Mesodermal cell (in vitro differentiated cells): ENCODE measurements around the gene SPG7.

ENCODE experiments used
- H3K27ac ChIP-seq: 2 replicates; pipeline ENCODE4 v1.7.0; 2013; ENCODE audit warnings: mild to moderate bottlenecking, low read depth, low read length, moderate library complexity; ENCODE audit not compliant: severe bottlenecking
- H3K36me3 ChIP-seq: 2 replicates; pipeline ENCODE4 v1.7.1; 2013; ENCODE audit warnings: mild to moderate bottlenecking, low read length, moderate library complexity; ENCODE audit not compliant: control insufficient read depth, insufficient read depth
- H3K4me1 ChIP-seq: one replicate; pipeline ENCODE4 v1.7.1; 2013; ENCODE audit warnings: mild to moderate bottlenecking, low read length; ENCODE audit not compliant: insufficient read depth, control insufficient read depth, poor library complexity, severe bottlenecking
- H3K4me3 ChIP-seq: 2 replicates; pipeline ENCODE4 v1.7.0; 2013; ENCODE audit warnings: low read length, control low read depth, mild to moderate bottlenecking; ENCODE audit not compliant: insufficient read depth, poor library complexity, severe bottlenecking; ENCODE audit errors: extremely low read depth
- H3K9me3 ChIP-seq: 2 replicates; pipeline ENCODE4 v1.7.1; 2013; ENCODE audit warnings: mild to moderate bottlenecking, low read length, moderate library complexity; ENCODE audit not compliant: control insufficient read depth
- WGBS, 2 experiments: methylation state at CpG; one replicate each; pipeline ENCODE4 v1.1.5; 2013; ENCODE audit warnings: missing lambda C conversion rate in 2 of 2; ENCODE audit not compliant: insufficient coverage in 2 of 2; 5-methylcytosine and 5-hydroxymethylcytosine counted together

Gene SPG7

GRCh38 chr16:89604764-89605163 is 96.6 kb downstream of the SPG7 start:
- Histone ChIP-seq H3K4me3 (no peak overlapping the region), H3K9me3 (no peaks in the 10 kb centered on the region), H3K27ac (no peak overlapping the region), H3K36me3 (no peaks in the 10 kb centered on the region), H3K4me1 (peaks cover 14% of the 10 kb centered on the region)
- WGBS, 2 experiments: 87 to 94% methylated on average over 14 to 16 of the region's 16 CpGs

- 92 to 94% methylated on average over 33 to 34 of the region's 34 CpGs for WGBS, 2 experiments
- no peaks in the 10 kb centered on the region for H3K36me3 ChIP-seq
- no peak overlapping the region for H3K4me3 ChIP-seq
- H3K27ac ChIP-seq: no peak overlapping the region
- H3K9me3 ChIP-seq: no peaks in the 10 kb centered on the region
- H3K4me1 ChIP-seq: peaks cover 12% of the 10 kb centered on the region
Measured at GRCh38 chr16:89605186-89605970, 97.2 kb downstream of the SPG7 start.

- H3K36me3 ChIP-seq: no peaks in the 10 kb centered on the region
- no peak overlapping the region for H3K4me3 ChIP-seq
- no peaks in the 10 kb centered on the region for H3K9me3 ChIP-seq
- 86 to 87% methylated on average over 9 of the region's 9 CpGs for WGBS, 2 experiments
- H3K27ac ChIP-seq: no peak overlapping the region
- peaks cover 12% of the 10 kb centered on the region for H3K4me1 ChIP-seq
Measured at GRCh38 chr16:89606006-89606405, 97.8 kb downstream of the SPG7 start.
